Measurements from ENCODE around the gene KLHL17. TPM values are rescaled to one million over a fixed set of nuclear protein-coding genes. Genes with fewer than 3 reads are reported as not detected.

KLHL17 gene
- total and polyA plus RNA-seq, 2 donors from 2014 or later = 6.9 to 11.5 TPM

- H3K9ac ChIP-seq (ENCODE audit: low read length in 3 of 3) = no peak overlapping the region
- H3K27me3 ChIP-seq (ENCODE audit: control insufficient read depth, insufficient read depth, low read length) = no peaks in the 10 kb centered on the region
- H3K9me3 ChIP-seq (ENCODE audit: control insufficient read depth in 2 of 3, insufficient read depth in 1 of 3, low read length in 3 of 3) = no peaks in the 10 kb centered on the region
- FAIRE-seq = no peak
- no peak for TF ChIP-seq CTCF (IDR thresholded peaks at IDR 0.05; ENCODE audit: borderline replicate concordance, extremely low read depth, insufficient read depth)
- H3K27ac ChIP-seq (ENCODE audit: low read depth in 2 of 2, low read length in 2 of 2) = no peak overlapping the region
- intact Hi-C loops (cut with DNase I) = no loop called here
- H3K4me1 ChIP-seq (ENCODE audit: control insufficient read depth in 2 of 3, insufficient read depth in 2 of 3, low read depth in 1 of 3, low read length in 3 of 3) = peaks cover 0 to 7% (median 0%) of the 10 kb centered on the region in 3 donors
- H3K36me3 ChIP-seq (ENCODE audit: control insufficient read depth in 2 of 3, insufficient read depth in 3 of 3, low read length in 3 of 3) = no peaks in the 10 kb centered on the region
- DNase-seq = peak in 2 of 5 donors; percentile 64 to 67
- no peak overlapping the region for H3K4me3 ChIP-seq (ENCODE audit: low read length in 3 of 3)
Observed at GRCh38 chr1:998745-998994, 38.3 kb downstream of the KLHL17 start.

GRCh38 chr1:998995-999724 lies 38.8 kb downstream of the KLHL17 start:
- Histone ChIP-seq H3K4me1 (ENCODE audit: control insufficient read depth in 2 of 3, insufficient read depth in 2 of 3, low read depth in 1 of 3, low read length in 3 of 3) (peaks cover 0 to 7% (median 0%) of the 10 kb centered on the region in 3 donors), H3K27me3 (ENCODE audit: control insufficient read depth, insufficient read depth, low read length) (no peaks in the 10 kb centered on the region), H3K9ac (ENCODE audit: low read length in 3 of 3) (no peak overlapping the region), H3K4me3 (ENCODE audit: low read length in 3 of 3) (peak overlapping the region in 2 of 3 donors; percentile 16 to 44), H3K9me3 (ENCODE audit: control insufficient read depth in 2 of 3, insufficient read depth in 1 of 3, low read length in 3 of 3) (no peaks in the 10 kb centered on the region), H3K36me3 (ENCODE audit: control insufficient read depth in 2 of 3, insufficient read depth in 3 of 3, low read length in 3 of 3) (no peaks in the 10 kb centered on the region), H3K27ac (ENCODE audit: low read depth in 2 of 2, low read length in 2 of 2) (peak overlapping the region; percentile 80 to 97)
- FAIRE-seq = no peak
- intact Hi-C loops (cut with DNase I) = no loop called here
- no peak for TF ChIP-seq CTCF (IDR thresholded peaks at IDR 0.05; ENCODE audit: borderline replicate concordance, extremely low read depth, insufficient read depth)
- peak in 4 of 5 donors; percentile 43 to 86 (median 75) for DNase-seq

GRCh38 chr1:999725-1000356 lies 39.5 kb downstream of the KLHL17 start, which contains the start of gene HES4:
Gene HES4 (minus strand): TSS chr1:1000097. CDS start chr1:999973, 124 bp downstream.
- no peaks in the 10 kb centered on the region for H3K27me3 ChIP-seq (ENCODE audit: control insufficient read depth, insufficient read depth, low read length)
- peaks cover 0 to 11% (median 0%) of the 10 kb centered on the region in 3 donors for H3K4me1 ChIP-seq (ENCODE audit: control insufficient read depth in 2 of 3, insufficient read depth in 2 of 3, low read depth in 1 of 3, low read length in 3 of 3)
- no peak for TF ChIP-seq CTCF (IDR thresholded peaks at IDR 0.05; ENCODE audit: borderline replicate concordance, extremely low read depth, insufficient read depth)
- H3K9ac ChIP-seq (ENCODE audit: low read length in 3 of 3) = peak within 1 kb of the TSS; percentile 26 to 58 (median 41)
- peak within 1 kb of the TSS; percentile 90 to 97 for H3K27ac ChIP-seq (ENCODE audit: low read depth in 2 of 2, low read length in 2 of 2)
- intact Hi-C loops (cut with DNase I) = no loop called here
- peak within 1 kb of the TSS; percentile 38 to 59 (median 44) for H3K4me3 ChIP-seq (ENCODE audit: low read length in 3 of 3)
- DNase-seq = peak; percentile 92 to 97 (median 94)
- no peaks in the 10 kb centered on the region for H3K36me3 ChIP-seq (ENCODE audit: control insufficient read depth in 2 of 3, insufficient read depth in 3 of 3, low read length in 3 of 3)
- H3K9me3 ChIP-seq (ENCODE audit: control insufficient read depth in 2 of 3, insufficient read depth in 1 of 3, low read length in 3 of 3) = no peaks in the 10 kb centered on the region
- no peak for FAIRE-seq

Measured in kidney (tissue), 14 donors.